CD4-positive, alpha-beta T cell treated with Interleukin-1 beta for 1 hour (primary cell): ENCODE results near the gene PHLPP1.

Experiments used
- DNase-seq, 2 donors: peaks; one replicate each; pipeline ENCODE4 v3.0.0-alpha.2; 2020 to 2022

PHLPP1 gene

DNA sequence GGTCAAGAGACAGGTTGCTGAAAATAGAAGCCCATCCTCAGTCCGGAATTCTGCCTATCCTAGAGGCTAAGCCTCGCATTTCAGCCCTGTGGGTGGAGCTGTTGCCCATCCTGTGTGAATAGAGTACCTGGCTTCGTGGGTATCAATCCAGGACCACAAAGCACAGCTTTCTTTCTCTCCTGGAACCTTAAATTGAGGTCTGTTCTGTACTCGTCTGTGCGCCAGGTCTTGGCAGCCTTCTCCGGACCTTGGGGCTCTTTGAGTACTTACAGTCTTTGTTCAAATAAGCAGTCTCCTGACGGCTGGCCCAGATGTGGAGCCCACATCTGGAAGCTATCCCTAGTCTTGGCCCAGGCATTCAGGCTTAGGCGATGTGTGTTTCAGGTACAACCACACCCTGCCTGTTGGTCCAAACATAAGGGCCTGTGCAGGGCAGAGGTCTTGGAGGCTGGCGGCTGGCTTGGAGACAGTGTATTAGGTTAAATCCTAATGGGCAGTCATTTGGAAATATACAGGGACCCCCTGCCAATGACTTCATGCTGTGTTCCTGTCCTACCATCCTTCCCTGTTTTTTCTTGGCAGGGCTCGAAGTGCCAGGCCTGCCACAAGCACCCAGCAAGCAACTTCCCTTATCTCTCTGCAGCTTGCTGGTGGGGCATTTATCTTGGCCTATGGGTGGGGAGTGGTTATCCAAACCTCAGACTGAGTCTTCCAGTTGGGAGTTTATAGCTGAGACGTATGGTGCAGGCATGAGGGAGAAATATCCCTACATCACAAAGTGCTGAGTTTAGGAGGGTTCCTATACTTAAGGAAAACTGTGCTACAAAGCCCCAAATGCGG is 310.1 kb downstream of the PHLPP1 start:
- no peak for DNase-seq

GRCh38 chr18:63028380-63028779 is 313.0 kb downstream of the PHLPP1 start:
- no peak for DNase-seq
